Measurements from ENCODE around the gene POLQ. TPM values are rescaled to one million over a fixed set of nuclear protein-coding genes. Genes with fewer than 3 reads are reported as not detected.
"Not testable (repeated sequence)": the region's sequence is repeated elsewhere in the genome, so short reads cannot be mapped to it uniquely, and the experiment has no call there.

Gene POLQ
- total RNA-seq, 1 donor from 2014 or later: 12.2 TPM

DNA sequence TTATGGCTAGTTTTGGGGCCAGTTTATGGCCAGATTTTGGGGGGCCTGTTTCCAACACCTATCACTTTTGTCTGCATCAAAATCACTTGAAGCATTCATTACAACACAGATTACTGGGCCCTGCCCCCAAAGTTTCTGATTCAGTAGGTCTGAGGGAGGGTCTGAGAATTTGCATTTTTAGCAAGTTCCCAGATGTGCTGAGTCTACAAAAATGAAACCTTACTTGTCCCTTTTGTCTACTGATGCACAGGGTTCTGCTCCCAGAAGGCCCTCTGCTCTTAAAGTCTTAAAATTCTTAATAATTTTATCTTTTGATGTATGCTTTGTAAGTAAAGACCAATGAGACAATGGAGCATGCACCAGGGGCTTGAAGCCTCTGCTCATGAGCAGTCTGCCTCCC is 146.0 kb downstream of the POLQ start:
- Mint-ChIP-seq H3K4me3 (no peak overlapping the region), H3K9me3 (no peaks in the 10 kb centered on the region), H3K36me3 (no peaks in the 10 kb centered on the region), H3K27me3 (no peaks in the 10 kb centered on the region), H3K27ac (no peak overlapping the region), H3K4me1 (ENCODE audit: unreplicated experiment) (no peaks in the 10 kb centered on the region)
- no peak for DNase-seq (ENCODE audit: extremely low spot score, unreplicated experiment)
- TF ChIP-seq, protein P1, sequence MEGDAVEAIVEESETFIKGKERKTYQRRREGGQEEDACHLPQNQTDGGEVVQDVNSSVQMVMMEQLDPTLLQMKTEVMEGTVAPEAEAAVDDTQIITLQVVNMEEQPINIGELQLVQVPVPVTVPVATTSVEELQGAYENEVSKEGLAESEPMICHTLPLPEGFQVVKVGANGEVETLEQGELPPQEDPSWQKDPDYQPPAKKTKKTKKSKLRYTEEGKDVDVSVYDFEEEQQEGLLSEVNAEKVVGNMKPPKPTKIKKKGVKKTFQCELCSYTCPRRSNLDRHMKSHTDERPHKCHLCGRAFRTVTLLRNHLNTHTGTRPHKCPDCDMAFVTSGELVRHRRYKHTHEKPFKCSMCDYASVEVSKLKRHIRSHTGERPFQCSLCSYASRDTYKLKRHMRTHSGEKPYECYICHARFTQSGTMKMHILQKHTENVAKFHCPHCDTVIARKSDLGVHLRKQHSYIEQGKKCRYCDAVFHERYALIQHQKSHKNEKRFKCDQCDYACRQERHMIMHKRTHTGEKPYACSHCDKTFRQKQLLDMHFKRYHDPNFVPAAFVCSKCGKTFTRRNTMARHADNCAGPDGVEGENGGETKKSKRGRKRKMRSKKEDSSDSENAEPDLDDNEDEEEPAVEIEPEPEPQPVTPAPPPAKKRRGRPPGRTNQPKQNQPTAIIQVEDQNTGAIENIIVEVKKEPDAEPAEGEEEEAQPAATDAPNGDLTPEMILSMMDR (conservative IDR thresholded peaks at IDR 0.05): no peak

DNA sequence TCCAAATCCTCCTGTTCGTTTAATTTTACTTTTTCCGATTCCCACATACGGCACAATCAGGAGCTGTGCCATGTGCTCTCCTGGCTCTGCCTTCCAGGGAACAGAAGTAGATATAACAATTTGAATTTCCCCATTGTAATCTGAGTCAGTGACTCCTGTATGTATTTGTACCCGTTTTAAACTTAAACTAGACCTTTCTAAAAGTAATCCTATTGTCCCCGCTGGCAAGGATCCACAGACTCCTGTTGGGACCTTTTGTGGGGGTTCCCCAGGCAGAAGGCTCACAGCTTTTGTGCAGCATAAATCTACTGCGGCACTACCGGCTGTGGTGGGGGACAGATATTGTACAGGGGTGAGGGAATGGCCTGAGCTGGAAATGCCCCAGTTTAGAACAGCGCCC is 147.7 kb downstream of the POLQ start:
- H3K4me1 Mint-ChIP-seq (ENCODE audit: unreplicated experiment); H3K27ac Mint-ChIP-seq; H3K36me3 Mint-ChIP-seq; H3K27me3 Mint-ChIP-seq; H3K4me3 Mint-ChIP-seq; DNase-seq (ENCODE audit: extremely low spot score, unreplicated experiment): not testable (repeated sequence)
- peaks cover 14% of the 10 kb centered on the region for H3K9me3 Mint-ChIP-seq

DNA sequence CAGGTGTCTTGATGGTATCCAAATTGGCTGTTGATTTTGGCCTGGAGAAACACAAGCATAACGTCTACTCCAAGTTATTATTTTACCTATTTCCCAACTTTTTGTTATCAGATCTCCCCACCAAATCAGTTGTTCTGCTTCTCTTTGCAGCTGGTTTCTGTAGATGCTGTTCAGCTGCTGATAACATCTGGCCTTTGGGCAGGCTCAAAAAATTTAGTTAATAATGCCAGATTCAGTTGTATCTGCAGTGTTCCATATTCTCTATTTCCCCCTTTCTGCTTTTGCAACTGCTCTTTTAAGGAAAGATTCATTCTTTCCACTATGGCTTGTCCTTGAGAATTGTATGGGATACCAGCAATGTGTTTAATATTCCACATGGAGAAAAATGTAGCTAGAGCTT is 149.8 kb downstream of the POLQ start:
- not testable (repeated sequence) for H3K36me3 Mint-ChIP-seq; H3K27me3 Mint-ChIP-seq; H3K4me1 Mint-ChIP-seq (ENCODE audit: unreplicated experiment); DNase-seq (ENCODE audit: extremely low spot score, unreplicated experiment); H3K27ac Mint-ChIP-seq; H3K4me3 Mint-ChIP-seq
- peaks cover 14% of the 10 kb centered on the region for H3K9me3 Mint-ChIP-seq

- H3K4me1 Mint-ChIP-seq (ENCODE audit: unreplicated experiment); H3K27me3 Mint-ChIP-seq; H3K9me3 Mint-ChIP-seq; DNase-seq (ENCODE audit: extremely low spot score, unreplicated experiment); H3K27ac Mint-ChIP-seq; H3K36me3 Mint-ChIP-seq; H3K4me3 Mint-ChIP-seq: not testable (repeated sequence)
Observed at GRCh38 chr3:121388308-121388707, 157.5 kb downstream of the POLQ start.

Other genes with a start within 250 kb of the POLQ start
- gene ARGFX, start 22.0 kb upstream of the POLQ start, total RNA-seq (ENCODE audit: low replicate concordance): not detected in 2 replicates
- gene FBXO40, start 47.4 kb upstream of the POLQ start, total RNA-seq (ENCODE audit: low replicate concordance): not detected in 2 replicates
- 5.9 and 6.0 TPM in 2 replicates for gene HCLS1, start 114.9 kb upstream of the POLQ start, total RNA-seq (ENCODE audit: low replicate concordance)
- gene GOLGB1, start 203.8 kb upstream of the POLQ start, total RNA-seq (ENCODE audit: low replicate concordance): 49.9 and 76.9 TPM in 2 replicates